GM13976 (cell line): ENCODE data around the gene NR2F1-AS1.
"Not testable (repeated sequence)": the region's sequence is repeated elsewhere in the genome, so short reads cannot be mapped to it uniquely, and the experiment has no call there.

Experiments
- DNase-seq: peaks from one replicate; pipeline ENCODE4 v3.0.0; 2012; ENCODE audit warnings: low spot score
- CTCF ChIP-seq: IDR thresholded peaks from 2 replicates; pipeline ENCODE4 v1.5.1; 2012; ENCODE audit warnings: borderline replicate concordance, mild to moderate bottlenecking; ENCODE audit not compliant: insufficient read depth; ENCODE audit errors: extremely low read depth, missing control alignments, control extremely low read depth
- in situ Hi-C: fragments of 300-500 bp; cut with MboI; formaldehyde crosslinking; loops from one replicate; pipeline ENCODE4 v1.12.0; 2022; ENCODE audit warnings: low sequenced_read_pairs, mixed read lengths, inconsistent platforms; ENCODE audit not compliant: unreplicated experiment

The NR2F1-AS1 gene

GRCh38 chr5:93557021-93557604, 23.9 kb downstream of the NR2F1-AS1 start:
- DNase-seq = no peak
- in situ Hi-C loops = no loop called here
- TF ChIP-seq CTCF = no peak

GRCh38 chr5:93549594-93549993, 31.4 kb downstream of the NR2F1-AS1 start:
- not testable (repeated sequence) for DNase-seq

GRCh38 chr5:93545872-93546271, 35.1 kb downstream of the NR2F1-AS1 start:
- TF ChIP-seq CTCF = no peak
- DNase-seq = no peak
- in situ Hi-C loops = no loop called here

More at GRCh38 chr5:93549594-93549993, 31.4 kb downstream of the NR2F1-AS1 start:
- in situ Hi-C loops = not testable (repeated sequence)

- in situ Hi-C loops = no loop called here
- no peak for DNase-seq
- no peak for TF ChIP-seq CTCF
Measured at GRCh38 chr5:93532370-93532769, 48.6 kb downstream of the NR2F1-AS1 start.

- DNase-seq, in situ Hi-C loops: not testable (repeated sequence)
Measured at GRCh38 chr5:93521815-93522214, 59.2 kb downstream of the NR2F1-AS1 start.

- in situ Hi-C loops = no loop called here
- DNase-seq = no peak
- TF ChIP-seq CTCF = no peak
Measured at GRCh38 chr5:93519740-93520139, 61.3 kb downstream of the NR2F1-AS1 start.

GRCh38 chr5:93517828-93518227, 63.2 kb downstream of the NR2F1-AS1 start:
- TF ChIP-seq CTCF = no peak

GRCh38 chr5:93513298-93513697, 67.7 kb downstream of the NR2F1-AS1 start:
- no peak for DNase-seq
- no peak for TF ChIP-seq CTCF
- in situ Hi-C loops = no loop called here

More at GRCh38 chr5:93517828-93518227, 63.2 kb downstream of the NR2F1-AS1 start:
- in situ Hi-C loops = no loop called here
- DNase-seq = no peak
